Measurements from ENCODE around the gene WDR53.
"Not testable (repeated sequence)": the region's sequence is repeated elsewhere in the genome, so short reads cannot be mapped to it uniquely, and the experiment has no call there.

WDR53 gene

DNA sequence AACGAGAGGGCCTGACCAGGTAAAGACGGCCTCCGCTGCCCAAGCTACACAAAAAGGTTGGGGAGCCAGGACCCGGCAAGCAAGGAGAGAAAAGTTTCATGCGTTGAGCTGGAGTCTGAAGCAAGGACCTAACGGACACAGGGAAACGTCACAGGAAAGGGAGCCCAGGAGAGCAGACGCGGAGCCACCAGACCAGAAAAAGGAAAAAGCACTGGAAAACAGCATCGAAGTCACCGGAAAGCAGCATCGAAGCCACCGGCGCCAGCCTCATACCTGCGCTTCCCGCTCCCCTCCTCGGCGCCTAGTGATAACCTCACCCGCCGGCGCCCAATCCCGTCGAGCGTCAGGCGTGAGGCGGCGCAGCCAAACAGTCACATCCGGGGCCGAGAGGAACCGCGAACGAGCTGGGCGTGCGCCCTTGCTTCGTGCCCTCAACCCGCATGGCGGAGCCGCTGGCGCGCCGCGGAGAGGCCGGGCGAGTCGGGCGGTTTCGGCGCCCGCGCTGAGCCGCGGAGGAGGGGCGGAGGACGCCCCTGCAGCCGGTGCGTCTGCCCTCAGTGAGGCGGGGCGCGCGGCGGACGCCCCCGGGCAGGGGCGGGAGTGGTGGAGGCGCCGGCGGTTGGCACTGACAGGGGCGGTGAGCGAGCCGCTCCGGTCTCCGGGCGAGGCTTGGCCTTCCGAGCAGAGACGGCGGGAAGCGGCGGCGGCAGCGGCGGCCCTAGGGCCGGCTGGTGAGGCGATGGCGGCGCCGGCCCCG, at the start of gene WDR53, which contains the start of gene FBXO45:
TSS of gene WDR53 (minus strand) at position 309 of the 757 bp plus-strand sequence. CDS start 7,079 bp downstream, outside the sequence.
TSS of gene FBXO45 (plus strand) at position 415 of the 757 bp plus-strand sequence. CDS start at position 740, 325 bp downstream.
- DNase-seq (ENCODE audit: low read depth): peak; percentile 90

DNA sequence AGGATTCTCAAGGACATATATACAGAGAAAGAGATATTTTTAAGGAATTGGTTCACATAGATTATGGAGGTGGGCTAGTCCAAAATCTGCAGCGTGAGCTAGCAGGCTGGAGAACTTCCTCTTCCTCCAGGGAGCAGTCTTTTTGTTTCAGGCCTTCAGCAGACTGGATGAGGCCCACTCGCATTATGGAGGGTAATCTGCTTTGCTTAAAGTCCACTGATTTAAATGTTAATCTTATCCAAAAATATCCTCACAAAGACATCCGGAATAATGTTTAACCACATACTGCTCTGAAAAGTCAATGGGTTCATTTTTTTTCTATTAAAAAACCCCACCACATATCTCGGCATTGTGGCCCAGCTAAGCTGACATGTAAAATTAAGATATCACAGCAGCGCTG, 48.9 kb upstream of the WDR53 start:
- no peak for DNase-seq (ENCODE audit: low read depth)

DNA sequence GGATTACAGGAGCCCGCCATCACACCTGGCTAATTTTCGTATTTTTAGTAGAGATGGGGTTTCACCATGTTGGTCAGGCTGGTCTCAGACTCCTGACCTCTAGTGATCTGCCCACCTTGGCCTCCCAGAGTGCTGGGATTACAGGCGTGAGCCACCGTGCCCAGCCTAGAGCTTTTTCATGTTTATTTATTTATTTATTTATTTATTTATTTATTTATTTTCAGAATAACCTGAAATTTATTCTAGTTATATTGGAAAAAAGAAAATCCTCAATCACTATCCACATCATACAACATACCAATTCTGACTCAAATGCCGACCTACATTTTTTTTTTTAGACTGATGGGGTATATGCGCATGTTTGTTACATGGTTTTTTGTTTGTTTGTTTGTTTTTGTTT, 46.9 kb upstream of the WDR53 start:
- DNase-seq (ENCODE audit: low read depth): not testable (repeated sequence)

GRCh38 chr3:196611761-196612483, 43.6 kb upstream of the WDR53 start:
- no peak for DNase-seq (ENCODE audit: low read depth)

DNA sequence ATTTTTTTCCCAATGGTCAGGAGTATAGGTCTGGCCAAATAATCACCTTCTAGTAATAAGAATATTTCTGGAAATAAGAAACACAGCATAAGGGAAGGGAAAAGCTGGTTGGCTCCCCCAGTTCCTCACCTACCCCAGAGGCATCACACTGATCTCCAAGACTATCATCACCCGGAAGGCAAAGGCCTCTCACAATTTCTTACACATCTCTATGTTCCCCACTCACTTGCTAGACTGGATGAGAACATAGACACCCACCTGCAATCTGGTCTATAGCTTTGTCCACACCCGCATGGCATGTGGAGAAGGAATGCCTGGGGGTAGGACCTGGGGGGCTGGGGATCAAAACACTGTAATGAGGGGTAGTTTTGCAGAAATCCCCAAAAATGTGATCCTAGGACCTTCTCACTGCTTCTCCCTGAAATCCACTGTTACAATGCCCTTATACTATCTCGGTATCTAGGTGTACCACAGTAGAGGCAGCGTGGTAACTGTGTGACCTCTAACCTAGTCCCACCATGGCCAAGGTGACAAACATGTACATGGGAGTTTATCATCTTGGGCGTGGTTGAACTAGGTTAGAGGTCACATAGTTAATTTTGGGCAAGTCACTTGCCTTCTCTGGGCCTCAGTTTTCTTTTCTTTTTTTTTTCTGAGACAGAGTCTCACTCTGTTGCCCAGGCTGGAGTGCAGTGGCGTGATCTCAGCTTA, 41.6 kb upstream of the WDR53 start:
- no peak for DNase-seq (ENCODE audit: low read depth)

GRCh38 chr3:196609343-196609775, 41.0 kb upstream of the WDR53 start:
- DNase-seq (ENCODE audit: low read depth): peak; percentile 99

GRCh38 chr3:196608693-196609092, 40.3 kb upstream of the WDR53 start:
- DNase-seq (ENCODE audit: low read depth): no peak

- peak; percentile 46 for DNase-seq (ENCODE audit: low read depth)
Measured at GRCh38 chr3:196604548-196604947, 36.2 kb upstream of the WDR53 start.

- no peak for DNase-seq (ENCODE audit: low read depth)
Measured at GRCh38 chr3:196603683-196604082, 35.3 kb upstream of the WDR53 start.

- no peak for DNase-seq (ENCODE audit: low read depth)
Measured at GRCh38 chr3:196602673-196603072, 34.3 kb upstream of the WDR53 start.

GRCh38 chr3:196600359-196600758, 32.0 kb upstream of the WDR53 start:
- DNase-seq (ENCODE audit: low read depth): no peak

DNA sequence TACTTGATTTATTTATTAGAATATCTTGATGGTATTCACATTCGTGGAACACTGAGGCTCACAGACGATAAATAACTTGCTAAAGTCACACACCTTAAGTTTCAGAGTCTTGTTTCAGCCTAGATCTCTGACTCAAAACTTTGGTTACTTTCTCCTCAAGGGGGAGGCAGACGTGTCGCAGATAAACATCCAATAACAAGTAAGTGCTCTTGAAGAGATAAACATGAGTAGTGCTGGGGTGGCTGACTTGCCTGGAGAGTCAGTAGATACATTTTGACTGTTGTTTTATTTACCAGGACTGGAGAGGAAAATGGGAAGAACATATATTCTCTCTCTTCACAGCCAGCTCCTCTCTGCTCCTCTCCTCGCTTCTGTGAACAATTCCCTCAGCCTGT, 31.4 kb upstream of the WDR53 start:
- no peak for DNase-seq (ENCODE audit: low read depth)

- DNase-seq (ENCODE audit: low read depth): not testable (repeated sequence)
Measured at GRCh38 chr3:196597971-196598733, 29.8 kb upstream of the WDR53 start.

DNA sequence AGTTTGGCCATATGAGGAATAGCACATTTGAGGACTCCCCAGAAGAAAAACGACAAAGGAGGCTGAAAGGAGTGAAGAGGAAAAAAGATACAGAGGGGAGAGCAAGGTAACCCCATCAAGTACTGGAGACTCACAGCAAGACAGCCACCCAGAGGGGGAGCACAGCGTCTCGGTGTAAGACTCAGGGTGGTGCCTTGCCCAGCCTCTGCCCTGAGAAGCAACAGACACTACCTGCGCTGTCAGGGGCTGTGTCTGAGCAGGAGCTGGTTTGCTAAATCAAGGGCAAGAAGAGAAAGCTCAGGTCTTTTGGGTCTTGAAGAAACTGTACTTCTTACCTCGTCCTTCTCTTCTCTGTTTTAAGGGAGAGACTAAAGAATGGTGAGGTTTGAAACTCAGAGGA, 28.0 kb upstream of the WDR53 start:
- DNase-seq (ENCODE audit: low read depth): no peak

DNA sequence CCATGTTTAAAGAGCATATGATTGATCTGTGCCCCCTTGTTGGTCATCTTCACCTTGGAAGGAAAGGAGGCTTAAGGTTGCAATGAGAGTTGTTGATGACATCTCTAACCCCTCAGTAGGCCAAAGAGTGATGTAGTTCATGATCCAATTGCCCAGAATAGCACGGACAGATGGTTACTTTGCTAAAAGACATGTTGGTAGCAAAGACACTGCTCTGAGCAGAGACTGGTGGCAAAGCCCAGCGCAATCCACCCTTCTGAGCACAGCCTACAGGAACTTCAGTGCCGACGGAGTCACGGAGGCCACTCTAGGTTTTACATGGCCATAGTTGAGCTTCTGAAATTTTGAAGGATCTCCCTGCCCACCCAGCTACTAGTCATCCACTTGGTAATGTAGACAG, 21.9 kb upstream of the WDR53 start:
- no peak for DNase-seq (ENCODE audit: low read depth)

- no peak for DNase-seq (ENCODE audit: low read depth)
Measured at GRCh38 chr3:196585044-196585757, 16.8 kb upstream of the WDR53 start.

DNA sequence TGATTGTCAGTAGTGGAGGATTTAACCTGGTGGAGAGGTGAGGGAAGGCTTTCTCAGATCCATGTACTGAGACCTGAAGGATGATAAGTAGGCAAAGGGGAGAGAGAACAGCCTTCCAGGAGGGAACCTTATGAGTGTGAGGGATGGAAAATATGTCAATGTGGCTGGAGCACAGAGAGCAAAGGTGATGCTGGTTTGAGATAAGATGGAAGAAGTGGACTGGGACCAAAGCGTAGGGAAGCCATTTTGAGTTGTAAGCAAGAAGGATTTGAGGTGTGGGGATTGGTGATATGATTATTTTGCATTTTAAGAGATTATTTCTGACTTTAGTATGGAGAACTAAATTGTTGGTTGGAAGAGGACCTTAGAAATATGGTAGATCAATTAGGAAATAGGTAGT, 4.0 kb upstream of the WDR53 start:
- DNase-seq (ENCODE audit: low read depth): no peak

GRCh38 chr3:196570332-196570731, 2.0 kb upstream of the WDR53 start:
- not testable (repeated sequence) for DNase-seq (ENCODE audit: low read depth)

DNA sequence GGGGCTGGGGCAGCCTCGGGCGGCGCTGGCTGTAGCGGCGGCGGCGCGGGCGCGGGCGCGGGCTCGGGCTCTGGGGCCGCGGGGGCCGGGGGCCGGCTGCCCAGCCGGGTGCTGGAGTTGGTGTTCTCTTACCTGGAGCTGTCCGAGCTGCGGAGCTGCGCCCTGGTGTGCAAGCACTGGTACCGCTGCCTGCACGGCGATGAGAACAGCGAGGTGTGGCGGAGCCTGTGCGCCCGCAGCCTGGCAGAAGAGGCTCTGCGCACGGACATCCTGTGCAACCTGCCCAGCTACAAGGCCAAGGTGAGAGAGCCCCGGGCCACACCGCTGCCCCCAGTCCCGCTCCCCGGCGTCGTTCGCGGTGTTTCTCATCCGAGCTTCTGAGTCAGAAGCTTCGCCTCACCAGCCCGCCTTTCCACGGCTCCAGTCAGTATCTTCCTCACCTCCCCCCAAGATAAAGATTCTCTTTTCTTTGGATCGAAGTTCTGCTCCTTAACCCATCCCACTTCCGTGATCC, 706 bp upstream of the WDR53 start:
- peak; percentile 32 for DNase-seq (ENCODE audit: low read depth)

GRCh38 chr3:196563721-196564225, 4.6 kb downstream of the WDR53 start:
- DNase-seq (ENCODE audit: low read depth): no peak

DNA sequence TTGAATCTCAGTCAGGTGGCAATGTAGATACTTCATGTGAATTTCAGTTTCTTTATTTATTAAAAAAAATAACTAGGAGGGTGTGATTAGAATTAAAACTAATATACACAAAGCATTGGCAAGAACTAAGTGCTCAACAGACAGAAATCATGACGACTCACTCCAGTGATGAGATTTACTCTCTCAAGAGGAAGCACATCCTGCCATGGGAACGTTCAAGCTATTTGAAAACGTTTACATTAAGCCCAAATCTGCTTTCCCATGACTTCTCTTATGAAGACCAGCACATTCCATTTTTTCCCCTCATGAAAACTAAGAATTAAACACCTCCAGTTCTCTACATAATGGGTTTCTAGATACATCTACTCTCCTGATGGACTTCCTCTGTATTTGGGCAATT, 8.5 kb downstream of the WDR53 start:
- no peak for DNase-seq (ENCODE audit: low read depth)

All from activated T-cell treated with anti-CD3 and anti-CD28 coated beads for 1 hour (primary cell).